GM21515 (cell line): ENCODE data around the gene PLIN5.
"Not testable (repeated sequence)": the region's sequence is repeated elsewhere in the genome, so short reads cannot be mapped to it uniquely, and the experiment has no call there.

ENCODE experiments used
- ATAC-seq: cut with Tn5 transposase; IDR thresholded peaks from one replicate; pipeline ENCODE4 v1.9.1; 2021; ENCODE audit not compliant: unreplicated experiment

PLIN5 gene

DNA sequence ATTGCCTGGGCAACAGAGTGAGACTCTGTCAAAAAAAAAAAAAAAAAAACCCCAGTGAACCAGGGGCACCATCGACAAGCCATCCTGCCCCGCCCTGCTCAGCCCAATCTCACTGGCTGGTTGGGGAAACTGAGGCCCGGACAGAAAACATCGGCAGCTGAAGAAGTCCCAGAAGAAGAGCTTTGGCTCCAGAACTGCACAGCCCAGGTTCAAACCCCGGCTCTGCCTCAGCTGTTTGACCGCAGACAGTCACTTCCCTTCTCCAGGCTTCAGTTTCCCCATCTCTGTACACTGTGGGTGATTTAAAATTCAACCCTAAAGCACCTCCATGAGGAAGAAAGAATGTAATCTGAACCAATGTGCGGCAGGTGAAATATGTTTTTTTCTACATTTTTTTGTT lies 33.9 kb upstream of the PLIN5 start:
- ATAC-seq = no peak

DNA sequence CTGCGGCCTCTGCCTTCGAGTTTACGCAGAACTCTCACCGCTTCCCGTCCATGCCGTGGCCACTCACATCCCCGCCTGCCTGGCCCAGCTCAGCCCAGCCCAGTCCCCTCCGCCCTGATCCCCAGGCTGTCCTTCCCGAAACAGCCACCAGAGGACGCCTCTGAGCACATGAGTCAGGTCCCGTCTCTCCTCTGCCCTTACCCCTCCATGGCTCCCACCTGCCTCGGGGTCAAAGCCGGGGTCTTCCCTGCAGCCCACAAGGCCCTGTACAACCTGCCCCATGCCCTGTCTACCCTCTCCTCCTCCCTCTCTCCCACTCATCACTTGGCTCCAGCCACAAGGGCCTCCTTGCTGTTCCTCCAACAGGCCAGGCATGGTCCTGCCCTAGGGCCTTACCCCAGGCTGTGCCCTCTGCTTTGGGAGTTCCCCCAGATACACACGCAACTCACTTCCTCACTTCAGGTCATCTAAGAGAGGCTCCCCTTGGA lies 32.6 kb upstream of the PLIN5 start:
- ATAC-seq = no peak

DNA sequence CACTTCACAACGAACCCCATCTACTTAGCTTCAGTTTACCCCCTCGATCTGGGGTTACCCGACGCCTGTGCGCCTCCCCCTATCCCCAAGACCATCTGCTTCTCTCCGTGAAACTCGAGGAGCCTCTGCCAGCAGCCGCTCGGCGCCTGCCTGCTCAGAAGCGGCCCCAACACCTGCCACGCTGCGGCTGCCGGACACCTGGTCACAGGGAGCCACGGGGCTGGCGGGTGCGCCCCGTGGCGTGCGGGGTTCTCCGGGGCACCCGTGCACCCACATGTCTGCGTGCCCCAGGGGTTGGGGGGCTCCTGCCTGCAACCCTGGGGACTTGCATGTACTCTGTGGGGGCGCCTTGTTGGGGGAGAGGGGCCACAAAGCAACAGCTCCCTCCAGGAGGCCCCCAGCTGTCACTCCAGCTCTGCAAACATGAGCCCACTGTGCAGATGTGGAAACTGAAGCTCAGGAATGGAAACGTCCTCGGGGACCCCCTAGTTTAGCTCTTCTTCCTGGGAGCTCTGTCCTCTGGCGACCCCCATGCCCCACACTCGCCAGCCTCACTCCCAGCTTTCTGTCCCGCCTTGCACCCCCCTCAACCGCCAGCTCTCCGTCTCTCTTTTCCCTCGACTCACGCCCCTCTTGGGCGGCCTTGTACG lies 31.5 kb upstream of the PLIN5 start:
- no peak for ATAC-seq

DNA sequence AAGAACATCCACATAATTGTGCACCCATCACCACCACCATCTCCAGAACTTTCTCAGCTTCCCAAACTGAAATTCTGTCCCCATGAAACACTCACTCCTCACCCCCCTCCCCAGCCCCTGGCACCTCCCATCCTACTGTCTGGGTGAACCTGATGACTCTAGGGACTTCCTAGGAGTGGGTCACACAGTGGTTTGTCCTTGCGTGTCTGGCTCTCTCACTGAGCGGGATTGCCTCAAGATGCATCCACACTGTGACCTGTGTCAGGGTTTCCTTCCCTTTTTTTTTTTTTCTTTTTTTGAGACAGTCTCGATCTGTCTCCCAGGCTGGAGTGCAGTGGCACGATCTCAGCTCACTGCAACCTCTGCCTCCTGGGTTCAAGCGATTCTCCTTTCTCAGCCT lies 28.5 kb upstream of the PLIN5 start:
- ATAC-seq = not testable (repeated sequence)

DNA sequence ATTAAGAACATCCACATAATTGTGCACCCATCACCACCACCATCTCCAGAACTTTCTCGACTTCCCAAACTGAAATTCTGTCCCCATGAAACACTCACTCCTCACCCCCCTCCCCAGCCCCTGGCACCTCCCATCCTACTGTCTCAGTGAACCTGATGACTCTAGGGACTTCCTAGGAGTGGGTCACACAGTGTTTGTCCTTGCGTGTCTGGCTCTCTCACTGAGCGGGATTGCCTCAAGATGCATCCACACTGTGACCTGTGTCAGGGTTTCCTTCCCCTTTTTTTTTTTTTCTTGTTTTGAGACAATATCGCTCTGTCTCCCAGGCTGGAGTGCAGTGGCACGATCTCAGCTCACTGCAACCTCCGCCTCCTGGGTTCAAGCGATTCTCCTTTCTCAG lies 27.1 kb upstream of the PLIN5 start:
- not testable (repeated sequence) for ATAC-seq

DNA sequence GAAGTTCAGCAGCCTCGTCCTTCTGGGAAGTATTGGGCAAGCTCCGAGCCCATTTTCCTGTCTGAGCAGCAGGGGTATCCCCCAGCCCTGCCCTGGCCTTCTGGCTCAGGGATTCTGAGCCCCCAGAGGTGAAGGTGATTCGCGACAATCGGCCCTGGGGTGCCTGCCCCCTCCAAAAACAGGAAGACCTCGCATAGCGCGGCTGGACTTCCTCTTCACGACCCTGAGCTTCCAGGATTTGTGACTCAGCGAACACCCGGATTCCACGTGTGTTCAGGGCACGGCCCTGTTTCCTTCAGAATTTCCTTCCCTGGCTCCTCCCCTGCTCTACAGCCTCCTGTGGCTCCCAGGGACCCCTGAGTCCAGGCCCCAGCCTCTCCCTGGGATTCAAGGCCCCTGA lies 24.5 kb upstream of the PLIN5 start, which contains the start of gene SEMA6B:
SEMA6B (minus strand) TSS at position 116 of the 400 bp plus-strand sequence. CDS start 1,227 bp downstream, outside the sequence.
- no peak for ATAC-seq

DNA sequence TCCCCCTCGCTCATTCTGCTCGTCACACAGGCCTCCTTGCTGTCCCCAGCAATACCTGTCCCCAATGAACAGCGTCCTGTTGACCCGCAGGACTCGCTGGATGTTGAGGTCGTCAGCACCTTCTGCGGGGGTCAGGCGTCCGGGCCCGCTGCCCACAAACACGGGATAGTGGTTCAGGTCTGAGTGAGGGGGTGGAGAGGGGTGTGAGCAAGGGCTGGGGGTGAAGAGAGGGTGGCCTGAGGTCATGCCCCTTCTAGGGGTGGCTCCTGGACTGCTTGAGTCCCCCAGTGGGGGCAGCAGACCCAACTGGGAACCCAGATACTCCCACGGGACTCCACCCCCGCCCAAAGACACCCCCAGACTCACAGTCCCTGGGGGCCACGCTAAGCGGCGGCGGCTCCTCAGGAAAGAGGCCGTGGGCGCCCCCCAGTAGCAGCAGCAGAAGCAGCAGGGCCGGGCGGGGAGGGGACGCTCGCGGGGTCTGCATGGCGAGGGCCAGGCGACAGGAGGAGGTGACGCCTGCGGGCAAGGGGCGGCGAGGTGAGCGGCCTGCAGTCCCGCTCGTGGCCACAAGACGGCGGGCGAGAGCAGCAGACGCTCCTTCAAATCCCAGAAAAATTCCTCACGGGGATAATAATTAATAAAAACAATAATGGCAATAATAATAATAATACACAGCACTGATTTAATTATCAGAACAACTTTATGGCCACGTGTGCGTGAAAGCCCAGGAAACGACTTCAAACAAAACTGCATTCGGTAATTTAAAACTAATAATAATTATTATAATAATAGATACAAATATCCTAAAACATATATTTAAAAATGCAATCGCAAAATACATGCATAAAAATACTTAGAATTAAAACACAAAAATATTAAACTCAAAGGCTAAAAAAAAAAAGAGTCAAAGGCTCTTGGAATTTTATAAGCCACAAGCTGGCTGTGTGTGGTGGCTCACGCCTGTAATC lies 23.2 kb upstream of the PLIN5 start:
- no peak for ATAC-seq

DNA sequence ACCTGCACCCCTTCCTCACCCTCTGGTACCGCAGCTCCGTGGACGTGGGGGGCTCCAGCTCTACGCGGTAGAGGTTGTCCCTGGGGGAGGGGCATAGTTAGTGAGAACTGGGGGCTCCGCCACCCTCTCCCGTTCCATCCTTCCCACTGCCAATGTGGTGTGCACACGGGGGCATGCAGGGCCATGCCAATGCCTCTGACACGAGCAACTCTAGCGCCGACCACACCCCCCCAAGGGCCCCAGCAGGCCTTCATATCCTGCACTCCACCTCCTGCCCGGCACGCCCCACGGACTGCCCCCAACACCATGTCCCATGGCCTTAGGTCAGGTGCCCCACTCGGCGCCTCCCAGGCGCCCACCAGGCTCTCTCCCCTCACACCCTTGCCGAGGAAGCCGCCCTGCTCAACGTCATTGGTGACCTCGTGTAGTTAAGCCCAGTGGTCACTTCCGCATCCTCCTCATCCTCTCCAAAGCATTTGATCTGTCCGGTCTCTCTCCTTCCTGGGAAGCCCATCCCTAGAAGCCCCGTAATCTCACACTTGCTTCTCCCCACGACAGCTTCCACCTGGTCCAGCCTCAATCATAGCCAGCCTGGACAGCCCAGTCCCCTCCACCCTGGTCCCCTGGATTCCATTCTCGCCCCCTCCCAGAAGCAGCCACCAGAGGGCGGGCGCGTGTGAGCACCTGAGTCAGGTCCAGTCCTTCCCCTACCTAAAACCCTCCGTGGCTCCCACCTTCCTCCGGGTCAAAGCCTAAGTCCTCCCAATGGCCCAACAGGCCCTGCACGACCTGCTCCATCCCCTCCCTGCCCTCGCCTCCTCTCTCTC lies 22.3 kb upstream of the PLIN5 start:
- no peak for ATAC-seq

DNA sequence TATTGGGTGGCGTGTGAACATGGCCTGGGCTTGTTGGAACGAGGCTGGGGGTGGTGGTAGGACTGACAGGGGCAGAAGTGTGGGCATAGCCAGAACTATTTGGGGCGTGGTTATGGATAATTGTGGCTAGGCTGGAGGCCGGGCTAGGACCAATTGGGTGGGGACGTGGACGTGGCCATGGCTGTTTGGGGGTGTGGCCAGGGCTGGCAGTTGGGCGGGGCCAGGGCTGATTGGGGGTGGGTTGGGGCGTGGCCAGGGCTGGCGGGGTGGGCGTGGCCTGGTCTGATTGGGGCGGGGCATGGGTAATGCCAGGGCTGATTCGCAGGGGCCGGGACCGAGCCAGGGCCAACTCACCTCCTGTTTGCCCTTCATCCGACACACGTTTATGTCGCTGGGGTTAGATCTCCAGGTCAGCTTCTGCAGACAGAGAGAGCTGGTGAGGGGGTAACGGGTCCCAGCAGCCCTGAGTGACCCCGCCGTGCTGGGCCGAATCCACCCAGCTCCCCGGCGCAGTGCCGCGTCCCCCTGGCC lies 21.6 kb upstream of the PLIN5 start:
- ATAC-seq = no peak

DNA sequence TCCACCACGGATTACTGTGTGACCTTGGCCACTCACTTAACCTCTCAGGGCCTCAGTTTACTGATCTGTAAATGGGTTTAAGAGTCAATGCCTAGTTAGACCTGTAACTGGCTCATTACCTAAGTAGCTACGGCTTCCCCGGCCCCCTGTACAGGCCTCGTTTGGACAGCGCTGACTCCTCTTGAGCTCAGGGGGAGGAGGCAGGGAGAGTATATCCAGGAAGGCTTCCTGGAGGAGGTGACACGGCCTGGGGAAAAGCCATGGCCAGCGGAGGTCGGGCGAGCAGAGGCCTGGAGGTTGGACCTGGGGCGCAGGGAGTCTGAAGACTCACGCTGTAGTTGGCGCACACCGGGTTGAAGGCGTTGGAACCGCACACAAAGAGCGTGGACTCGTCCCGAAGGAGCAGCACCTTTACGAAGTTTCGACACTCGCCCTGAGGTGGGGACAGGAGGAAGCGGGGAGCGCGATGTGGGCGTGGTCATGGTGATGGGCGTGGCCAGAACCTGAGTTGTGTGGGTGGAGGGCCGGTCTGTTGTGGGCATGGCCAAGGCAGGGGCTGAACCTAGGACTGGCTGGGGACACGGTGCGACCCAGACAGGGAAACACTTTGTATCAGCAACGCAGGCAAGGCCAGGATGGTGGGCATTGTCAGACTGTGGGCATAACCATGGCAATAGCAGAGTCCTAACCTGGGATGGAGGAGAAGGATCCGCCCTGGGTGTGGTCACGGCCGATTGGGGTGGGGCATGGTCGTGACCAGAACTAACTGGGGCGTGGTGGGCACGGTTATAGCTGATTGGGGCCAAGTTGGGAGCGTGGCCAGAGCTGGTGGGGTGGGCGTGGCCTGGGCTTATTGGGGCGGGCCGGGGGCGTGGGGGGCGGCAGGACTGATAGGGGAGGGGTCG lies 20.9 kb upstream of the PLIN5 start:
- ATAC-seq = no peak

DNA sequence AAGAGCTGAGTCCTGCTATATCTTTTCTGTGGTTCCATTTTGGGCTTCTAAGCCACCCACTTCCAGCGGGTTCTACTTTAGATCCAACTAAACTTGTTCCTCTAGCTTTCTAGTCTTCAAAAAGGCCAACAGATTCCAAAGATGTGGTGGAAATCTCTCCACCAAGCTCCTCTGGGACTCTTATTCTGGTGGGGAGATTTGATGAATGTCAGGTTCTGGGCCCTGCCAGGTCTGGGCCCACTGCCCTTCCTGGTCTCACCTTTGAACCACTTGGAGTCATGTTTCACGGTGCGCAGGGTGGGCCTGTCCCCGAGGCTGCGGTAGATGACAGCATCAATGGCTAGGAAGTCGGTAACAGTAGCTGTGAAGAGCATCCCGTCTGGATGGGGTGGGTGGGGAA lies 19.7 kb upstream of the PLIN5 start:
- no peak for ATAC-seq

DNA sequence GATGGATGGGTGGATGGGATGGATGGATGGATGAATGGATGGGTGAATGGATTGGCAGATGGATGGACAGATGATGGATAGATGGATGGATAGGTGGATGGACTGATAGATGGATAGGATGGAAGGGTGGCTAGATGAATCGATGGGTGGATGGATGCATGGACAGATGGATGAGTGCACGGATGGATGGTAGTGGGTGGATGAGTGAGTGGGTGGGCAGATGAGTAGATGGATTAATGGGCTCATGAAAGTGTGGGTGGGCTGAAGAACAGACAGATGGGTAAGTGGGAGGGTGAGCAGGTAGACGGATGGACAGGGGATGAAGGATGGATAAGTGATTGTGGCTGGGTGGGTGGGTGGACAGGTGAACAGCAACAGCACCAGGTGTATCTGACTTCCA lies 18.8 kb upstream of the PLIN5 start:
- no peak for ATAC-seq

DNA sequence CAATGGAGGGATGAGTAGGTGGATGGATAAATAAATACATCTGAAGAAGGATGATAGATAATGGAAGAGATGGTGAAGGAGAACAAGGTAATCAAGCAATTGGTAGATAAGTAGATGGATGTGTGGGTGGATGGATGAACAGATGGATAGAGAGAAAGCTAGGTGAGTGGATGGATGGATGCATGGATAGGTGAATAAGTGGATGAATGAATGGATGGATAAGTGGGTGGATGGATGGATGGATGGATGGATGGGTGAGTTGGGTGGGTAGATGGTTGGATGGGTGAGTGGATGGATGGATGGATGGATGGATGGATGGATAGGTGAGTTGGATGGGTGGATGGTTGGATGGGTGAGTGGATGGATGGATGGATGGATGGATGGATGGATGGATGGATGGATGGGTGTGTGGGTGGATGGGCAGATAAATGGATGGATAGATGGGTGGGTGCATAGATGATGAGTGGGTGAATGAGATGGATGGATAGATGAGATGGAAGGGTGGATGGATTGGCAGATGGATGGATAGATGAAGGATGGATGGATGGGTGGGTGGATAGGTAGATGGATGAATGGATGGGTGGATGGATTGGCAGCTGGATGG lies 18.2 kb upstream of the PLIN5 start:
- no peak for ATAC-seq

DNA sequence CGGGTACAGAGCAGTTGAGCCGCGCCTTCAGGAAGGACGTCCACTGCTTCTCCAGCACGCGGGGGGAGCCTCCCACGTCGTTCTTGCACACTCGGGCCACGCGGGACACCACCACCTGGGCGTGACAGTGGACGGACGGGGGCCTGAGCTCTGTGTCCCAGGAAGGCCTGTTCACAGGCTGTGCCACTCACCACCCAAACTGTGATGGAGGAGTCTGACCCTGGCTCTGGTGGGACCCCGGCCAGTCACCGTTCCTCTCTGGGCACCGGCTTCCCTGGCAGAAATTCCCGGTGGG lies 17.4 kb upstream of the PLIN5 start:
- ATAC-seq = no peak

DNA sequence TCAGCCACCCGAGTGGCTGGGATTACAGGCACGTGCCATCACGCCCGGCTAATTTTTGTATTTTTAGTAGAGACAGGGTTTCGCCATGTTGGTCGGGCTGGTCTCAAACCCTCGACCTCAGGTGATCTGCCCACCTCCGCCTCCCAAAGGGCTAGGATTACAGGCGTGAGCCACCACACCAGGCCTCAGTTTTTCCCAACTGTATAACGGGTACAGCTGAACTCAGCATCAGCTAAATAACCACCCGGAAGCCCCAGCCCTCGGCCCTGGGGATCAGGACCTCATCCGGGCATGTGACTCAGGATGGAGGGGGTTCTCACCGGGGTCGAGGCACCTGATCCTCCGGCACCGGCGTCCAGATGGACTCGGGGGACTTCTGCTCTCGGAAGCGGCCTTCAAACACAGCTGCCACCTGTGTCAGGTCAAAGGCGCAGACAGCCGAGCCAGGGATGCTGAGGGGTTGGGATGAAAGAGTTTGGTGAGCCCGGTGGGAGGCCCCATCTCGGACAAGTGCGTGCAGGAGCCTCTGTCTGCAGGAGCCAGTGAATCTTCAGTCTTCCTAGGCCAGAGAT lies 15.5 kb upstream of the PLIN5 start:
- no peak for ATAC-seq

DNA sequence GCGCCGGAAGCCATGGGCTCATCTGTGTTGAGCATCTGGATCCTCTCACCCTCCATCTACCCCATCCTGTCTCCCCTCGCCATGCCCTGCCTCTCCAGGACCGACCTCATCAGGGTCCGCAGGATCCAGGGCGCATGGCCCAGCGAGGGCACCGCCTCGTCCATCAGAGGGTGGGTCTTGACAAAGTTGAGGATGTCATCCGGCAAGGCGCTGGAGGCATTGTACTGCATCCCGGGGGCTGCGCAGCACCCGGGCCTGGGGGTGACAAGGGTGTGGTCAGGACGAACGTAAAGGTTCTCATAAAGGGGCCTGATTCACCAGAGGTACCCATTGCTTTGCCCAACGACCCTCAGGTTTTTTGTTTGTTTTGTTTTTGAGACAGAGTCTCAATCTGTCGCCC lies 15.0 kb upstream of the PLIN5 start:
- no peak for ATAC-seq

DNA sequence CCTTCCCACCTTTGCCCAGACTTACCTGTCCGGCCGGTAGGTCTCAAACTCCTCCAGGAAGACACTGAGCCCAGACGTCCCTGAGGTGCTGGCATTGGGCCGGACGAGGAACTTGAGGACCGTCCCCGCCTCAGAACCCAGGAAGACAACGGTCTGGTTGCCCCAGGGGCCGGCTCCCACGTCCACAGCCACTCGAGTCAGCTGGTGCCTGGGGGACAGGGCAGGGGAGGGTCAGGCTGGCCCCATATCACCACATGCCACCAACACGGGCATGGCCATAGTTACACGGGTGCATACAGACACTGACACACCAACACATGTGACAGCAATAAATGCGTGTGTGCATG lies 13.2 kb upstream of the PLIN5 start:
- no peak for ATAC-seq

DNA sequence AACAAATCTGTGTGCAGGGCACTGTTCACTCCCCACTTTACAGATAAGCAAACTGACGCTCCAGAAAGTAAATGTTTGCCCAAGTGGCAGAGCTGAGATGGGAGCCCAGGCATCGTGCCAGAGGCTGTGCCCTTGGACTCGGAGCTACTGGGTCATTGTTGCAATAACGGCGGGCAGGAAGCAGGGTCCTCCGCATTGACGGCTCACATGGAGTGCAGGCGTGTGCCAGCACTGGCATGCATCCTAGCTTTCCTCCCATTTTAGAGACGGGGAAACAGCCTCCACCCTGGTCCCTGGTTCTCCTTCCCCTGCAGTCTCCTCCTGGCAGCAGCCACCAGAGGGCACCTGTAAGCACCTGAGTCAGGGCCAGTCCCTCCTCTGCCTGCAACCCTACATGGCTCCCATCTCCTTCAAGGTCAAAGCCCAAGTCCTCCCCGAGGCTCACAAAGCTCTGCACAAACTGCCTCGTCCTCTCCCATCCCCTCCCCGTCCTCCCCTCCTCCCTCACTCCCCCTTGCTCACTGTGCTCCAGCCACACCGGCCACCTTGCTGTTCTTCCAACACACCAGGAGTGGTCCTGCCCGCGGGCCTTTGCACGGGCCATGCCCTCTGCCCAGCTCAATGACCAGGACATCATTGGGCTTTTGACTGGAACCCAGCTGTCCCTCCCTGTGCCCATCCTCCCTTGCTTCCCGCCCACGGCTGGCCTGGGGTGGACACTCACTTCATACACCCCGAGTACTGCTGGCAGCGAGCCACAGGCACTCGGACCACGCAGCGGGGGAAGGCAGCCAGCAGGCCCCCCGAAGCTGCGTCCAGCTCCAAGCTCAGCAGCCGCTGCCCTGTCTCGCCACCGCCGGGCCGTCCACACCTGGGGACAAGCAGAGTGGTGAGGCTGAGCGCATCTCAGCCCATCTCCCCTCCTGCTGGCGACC lies 12.5 kb upstream of the PLIN5 start:
- ATAC-seq = no peak
